ENCODE results near the gene SLAMF6.
"Not testable (repeated sequence)": the region's sequence is repeated elsewhere in the genome, so short reads cannot be mapped to it uniquely, and the experiment has no call there.

Gene SLAMF6

GRCh38 chr1:160522622-160523345 lies at the start of gene SLAMF6:
Gene SLAMF6, minus strand, starts transcription at chr1:160523255. Its CDS starts 63 bp downstream, at chr1:160523192.
- DNase-seq, result no peak

- no peak for DNase-seq
These were observed 47.8 kb upstream of the SLAMF6 start for GRCh38 chr1:160570840-160571239.

- DNase-seq, result no peak
These were observed 46.8 kb upstream of the SLAMF6 start for GRCh38 chr1:160569806-160570205.

- no peak for DNase-seq
These were observed 45.0 kb upstream of the SLAMF6 start for GRCh38 chr1:160567858-160568682.

GRCh38 chr1:160567341-160567740 lies 44.3 kb upstream of the SLAMF6 start:
- DNase-seq, result no peak

- DNase-seq, result no peak
These were observed 42.5 kb upstream of the SLAMF6 start for GRCh38 chr1:160565564-160565963.

- DNase-seq, result not testable (repeated sequence)
These were observed 40.2 kb upstream of the SLAMF6 start for GRCh38 chr1:160563230-160563629.

- not testable (repeated sequence) for DNase-seq
These were observed 39.7 kb upstream of the SLAMF6 start for GRCh38 chr1:160562745-160563144.

GRCh38 chr1:160560806-160561205 lies 37.8 kb upstream of the SLAMF6 start:
- no peak for DNase-seq

GRCh38 chr1:160560045-160560705 lies 37.1 kb upstream of the SLAMF6 start:
- no peak for DNase-seq

GRCh38 chr1:160559437-160559836 lies 36.4 kb upstream of the SLAMF6 start:
- DNase-seq, result not testable (repeated sequence)

GRCh38 chr1:160558660-160559380 lies 35.8 kb upstream of the SLAMF6 start:
- DNase-seq, result no peak

- DNase-seq, result no peak
These were observed 30.7 kb upstream of the SLAMF6 start for GRCh38 chr1:160553778-160554177.

- no peak for DNase-seq
These were observed 29.4 kb upstream of the SLAMF6 start for GRCh38 chr1:160552425-160552824.

GRCh38 chr1:160550572-160551034 lies 27.5 kb upstream of the SLAMF6 start:
- no peak for DNase-seq

- DNase-seq, result no peak
These were observed 26.6 kb upstream of the SLAMF6 start for GRCh38 chr1:160549665-160550006.

GRCh38 chr1:160548960-160549664 lies 26.1 kb upstream of the SLAMF6 start:
- no peak for DNase-seq

GRCh38 chr1:160548183-160548582 lies 25.1 kb upstream of the SLAMF6 start:
- no peak for DNase-seq

- no peak for DNase-seq
These were observed 24.4 kb upstream of the SLAMF6 start for GRCh38 chr1:160547422-160547821.

GRCh38 chr1:160546942-160547341 lies 23.9 kb upstream of the SLAMF6 start:
- DNase-seq, result no peak

- no peak for DNase-seq
These were observed 21.6 kb upstream of the SLAMF6 start for GRCh38 chr1:160544647-160545046.

GRCh38 chr1:160542303-160542945 lies 19.4 kb upstream of the SLAMF6 start:
- no peak for DNase-seq
